Astrocyte of the spinal cord (primary cell): ENCODE results near the gene IFITM2.
"Not testable (repeated sequence)": the region's sequence is repeated elsewhere in the genome, so short reads cannot be mapped to it uniquely, and the experiment has no call there.

Experiments
- DNase-seq: peaks from one replicate; pipeline ENCODE4 v3.0.0; 2011; ENCODE audit warnings: low read depth, low spot score
- H3K4me3 ChIP-seq: 2 replicates; pipeline ENCODE4 v1.5.1; 2011; ENCODE audit warnings: low read depth, mild to moderate bottlenecking, low read length, moderate library complexity
- CTCF ChIP-seq: IDR thresholded peaks from 2 replicates; pipeline ENCODE4 v1.5.1; 2012; ENCODE audit warnings: low read depth, mild to moderate bottlenecking, low read length, inconsistent platforms
- in situ Hi-C: cut with HindIII; loops from 2 replicates; pipeline ENCODE4 v1.10.0; 2017; ENCODE audit warnings: low sequenced_read_pairs

IFITM2 gene

DNA sequence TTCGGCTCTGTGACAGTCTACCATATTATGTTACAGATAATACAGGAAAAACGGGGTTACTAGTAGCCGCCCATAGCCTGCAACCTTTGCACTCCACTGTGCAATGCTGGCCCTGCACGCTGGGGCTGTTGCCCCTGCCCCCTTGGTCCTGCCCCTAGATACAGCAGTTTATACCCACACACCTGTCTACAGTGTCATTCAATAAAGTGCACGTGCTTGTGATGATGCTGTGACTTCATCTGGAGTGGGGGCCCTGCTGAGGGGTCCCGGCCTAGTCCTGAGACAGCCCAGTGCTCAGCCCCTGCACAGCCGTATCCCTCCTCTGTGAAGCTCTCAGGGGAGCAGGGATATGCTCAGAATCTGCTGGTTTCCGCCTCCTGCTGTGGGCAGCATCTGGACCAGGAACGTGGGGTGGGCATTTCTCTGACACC lies 7.5 kb downstream of the IFITM2 start:
- no peak for TF ChIP-seq CTCF
- H3K4me3 ChIP-seq = peak overlapping the region; percentile 31
- DNase-seq = no peak
- in situ Hi-C loops = no loop called here

GRCh38 chr11:315516-315994 lies 7.9 kb downstream of the IFITM2 start:
- TF ChIP-seq CTCF = no peak
- peak overlapping the region; percentile 31 for H3K4me3 ChIP-seq
- no peak for DNase-seq
- in situ Hi-C loops = no loop called here

- peak overlapping the region; percentile 27 for H3K4me3 ChIP-seq
- no peak for TF ChIP-seq CTCF
- no peak for DNase-seq
- in situ Hi-C loops = no loop called here
Measured at GRCh38 chr11:316031-316701, 8.6 kb downstream of the IFITM2 start.

DNA sequence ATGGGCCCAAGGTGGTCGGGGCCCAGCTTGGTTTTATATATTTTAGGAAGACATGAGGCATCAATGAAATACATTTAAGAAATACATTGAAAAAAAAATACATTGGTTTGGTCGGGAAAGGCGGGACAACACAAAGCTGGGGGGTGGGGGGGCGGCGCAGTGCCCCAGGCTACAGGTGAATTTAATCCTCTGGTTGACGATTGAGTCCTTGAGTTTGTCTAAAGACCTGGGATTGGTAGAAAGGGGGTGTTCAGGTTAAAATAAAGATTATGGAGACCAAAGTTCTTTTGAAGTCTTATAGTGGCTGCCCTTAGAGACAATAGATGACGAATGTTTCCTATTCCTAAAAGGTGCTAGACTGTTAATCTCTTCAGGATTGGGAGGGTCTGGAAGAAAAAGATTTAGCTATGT lies 9.3 kb downstream of the IFITM2 start:
- DNase-seq = no peak
- no peak overlapping the region for H3K4me3 ChIP-seq
- in situ Hi-C loops = no loop called here
- no peak for TF ChIP-seq CTCF

DNA sequence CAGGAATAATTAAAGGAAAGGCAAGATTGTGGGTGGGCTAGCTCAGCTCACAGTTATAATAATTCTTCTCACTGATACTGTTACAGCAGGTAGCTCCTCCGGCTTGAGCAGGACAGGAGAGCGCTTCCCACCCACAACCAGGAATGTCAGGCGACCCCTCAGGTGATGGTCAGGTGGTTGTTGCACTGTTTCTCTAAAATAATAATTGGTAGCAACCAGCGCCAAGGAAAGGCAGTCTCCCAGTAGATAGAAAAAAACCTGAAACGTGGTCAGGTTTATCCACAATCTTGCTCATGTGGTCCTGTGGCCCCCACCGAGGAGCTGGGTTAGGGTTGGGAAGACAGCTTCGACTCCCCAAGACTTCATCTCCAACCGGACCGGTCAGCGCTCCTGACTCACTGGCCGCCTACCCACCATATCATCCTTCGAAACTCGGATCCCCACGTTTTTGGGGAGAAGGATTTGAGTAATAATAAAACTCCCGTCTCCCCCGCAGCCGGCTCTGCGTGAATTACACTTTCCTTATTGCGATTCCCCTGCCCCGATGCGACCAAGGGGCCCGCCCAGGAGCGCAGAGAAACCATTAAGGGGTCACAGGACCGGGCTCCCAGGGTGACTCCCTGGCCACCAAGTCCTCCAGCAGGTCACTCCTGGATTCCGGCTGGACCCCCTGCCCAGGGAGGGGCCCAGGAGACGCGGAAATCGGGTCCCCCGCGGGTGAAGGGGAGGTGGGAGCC lies 10.2 kb downstream of the IFITM2 start:
- DNase-seq, H3K4me3 ChIP-seq, in situ Hi-C loops: not testable (repeated sequence)

GRCh38 chr11:318405-319120 lies 10.9 kb downstream of the IFITM2 start:
- in situ Hi-C loops, DNase-seq: not testable (repeated sequence)
- H3K4me3 ChIP-seq = peak overlapping the region; percentile 72

DNA sequence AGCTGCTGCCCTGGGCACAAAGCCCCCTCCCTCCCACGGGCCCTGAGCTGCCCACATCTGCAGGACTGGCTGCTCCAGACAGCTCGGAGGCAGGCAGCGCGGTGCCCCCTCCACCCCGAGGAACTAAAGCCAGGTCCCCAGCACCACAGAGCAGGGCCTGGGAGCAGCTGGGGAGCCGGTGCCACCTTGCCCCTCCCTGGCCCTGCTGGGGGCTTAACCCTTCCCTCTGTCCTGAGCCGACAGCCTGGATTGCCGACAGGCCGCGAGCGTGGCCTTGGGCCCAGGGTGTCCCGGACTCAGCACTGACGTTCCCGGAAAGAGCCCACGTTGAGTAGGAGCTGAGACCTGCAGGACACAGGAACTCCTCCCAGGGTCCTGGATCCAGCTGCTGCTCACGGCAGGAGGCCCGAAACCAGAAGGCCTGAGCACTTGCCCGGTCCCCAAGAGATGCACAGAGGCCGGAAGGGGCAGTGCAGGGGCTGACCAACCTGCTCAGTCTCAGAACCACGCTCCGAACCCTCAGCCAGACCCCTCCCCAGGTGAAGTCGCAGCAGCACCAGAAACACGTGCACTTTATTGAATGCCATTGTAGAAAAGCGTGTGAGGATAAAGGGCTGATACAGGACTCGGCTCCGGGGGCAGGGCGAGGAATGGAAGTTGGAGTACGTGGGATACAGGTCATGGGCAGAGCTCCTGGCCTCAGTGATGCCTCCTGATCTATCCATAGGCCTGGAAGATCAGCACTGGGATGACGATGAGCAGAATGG lies 11.7 kb downstream of the IFITM2 start:
- in situ Hi-C loops, DNase-seq: not testable (repeated sequence)
- peak overlapping the region; percentile 72 for H3K4me3 ChIP-seq

DNA sequence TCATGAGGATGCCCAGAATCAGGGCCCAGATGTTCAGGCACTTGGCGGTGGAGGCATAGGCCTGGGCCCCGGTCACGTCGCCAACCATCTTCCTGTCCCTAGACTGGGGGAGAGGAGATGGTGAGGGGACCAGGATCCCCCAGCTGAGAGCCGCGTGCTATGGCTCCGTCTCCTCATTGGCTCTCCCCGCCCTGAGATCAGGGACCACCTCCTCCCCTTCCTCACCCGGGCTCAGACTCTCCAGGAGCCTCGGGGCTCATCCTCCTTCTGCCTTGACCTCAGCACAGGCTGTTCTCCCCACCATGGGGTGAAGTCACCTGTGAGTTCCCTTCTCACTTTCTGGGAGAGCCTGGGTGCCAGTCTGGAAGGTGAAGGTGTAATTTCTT lies 12.3 kb downstream of the IFITM2 start:
- DNase-seq, in situ Hi-C loops: not testable (repeated sequence)
- peak overlapping the region; percentile 72 for H3K4me3 ChIP-seq
